HepG2 (cell line): ENCODE results near the gene CEP120. TPM values are rescaled to one million over a fixed set of nuclear protein-coding genes. Genes with fewer than 3 reads are reported as not detected.

ENCODE experiments used
- ATAC-seq: fragments of 200-7000 bp; cut with Tn5 transposase; 3 replicates; pipeline ENCODE4 v1.9.1; 2020; ENCODE audit warnings: mild to moderate bottlenecking, moderate library complexity
- BruUV-seq: library from RNA; stranded (reverse); fragments of 400-500 nt; replicated peaks from 2 replicates; lab custom pipeline; 2021; lab: Mats Ljungman, UMichigan
- CTCF ChIA-PET: fragments of 300-600 bp; formaldehyde crosslinking; extraction: SDS; loops from one replicate; lab custom pipeline; 2021; ENCODE audit warnings: low total read pairs, inconsistent platforms, low intra/inter-chr PET ratio; lab: Yijun Ruan, JAX
- POLR2A ChIA-PET: fragments of 350-600 bp; sonication (Branson Sonifier 250); formaldehyde crosslinking; loops from one replicate; lab custom pipeline; 2020; ENCODE audit warnings: antibody characterized with exemption, inconsistent platforms; lab: Yijun Ruan, JAX
- DNase-seq: peaks from one replicate; pipeline ENCODE4 v3.0.0-alpha.2; 2015; ENCODE audit warnings: low spot score
- FAIRE-seq: peaks from 3 replicates; lab custom pipeline; 2011; peaks lifted over from hg19 to GRCh38; lab: Jason Lieb, UNC
- H2AFZ ChIP-seq: one replicate; pipeline ENCODE4 v1.6.1; 2011; ENCODE audit warnings: low read length, inconsistent platforms
- H3K27ac ChIP-seq: fragments of 300-600 bp; 3 replicates; pipeline ENCODE4 v1.8.0; 2011; ENCODE audit warnings: mixed run types, mild to moderate bottlenecking, mixed read lengths, low read length, inconsistent platforms; ENCODE audit not compliant: insufficient read depth; ENCODE audit errors: extremely low read length
- H3K27me3 ChIP-seq, 2 experiments: fragments of 200-600 bp in 1 of 2; 2 replicates in 1 of 2; 3 replicates in 1 of 2; pipeline versions ENCODE4 v1.6.0 to v1.8.0; 2011; ENCODE audit warnings: low read length in 2 of 2, mild to moderate bottlenecking in 2 of 2, moderate library complexity in 2 of 2, inconsistent platforms in 1 of 2; ENCODE audit not compliant: insufficient read depth in 2 of 2, control insufficient read depth in 1 of 2
- H3K36me3 ChIP-seq, 2 experiments: fragments of 200-600 bp in 1 of 2; replicated peaks in 1 of 2; 2 replicates in 1 of 2; 3 replicates in 1 of 2; pipeline versions ENCODE4 v1.5.1 to v1.8.0; 2011; ENCODE audit warnings: low read length in 2 of 2, inconsistent platforms in 1 of 2; ENCODE audit not compliant: insufficient read depth in 2 of 2, control insufficient read depth in 1 of 2
- H3K4me1 ChIP-seq: 2 replicates; pipeline ENCODE4 v1.5.1; 2012; ENCODE audit warnings: low read length, inconsistent platforms; ENCODE audit not compliant: insufficient read depth
- H3K4me2 ChIP-seq: 2 replicates; pipeline ENCODE4 v1.6.0; 2011; ENCODE audit warnings: low read depth, low read length, inconsistent platforms
- H3K4me3 ChIP-seq, 3 experiments: fragments of 200-600 bp in 1 of 3; sonication (generic), shearing (Covaris generic) in 1 of 3; replicated peaks in 1 of 3; 2 replicates each; pipeline ENCODE4 v1.5.1; 2011 to 2016; ENCODE audit warnings: low read length in 3 of 3, inconsistent platforms in 2 of 3, low read depth in 2 of 3, mild to moderate bottlenecking in 2 of 3, control low read depth in 1 of 3, mixed read lengths in 1 of 3; ENCODE audit not compliant: insufficient read depth in 1 of 3
- H3K79me2 ChIP-seq: one replicate; pipeline ENCODE4 v1.6.1; 2011; ENCODE audit warnings: low read length, inconsistent platforms; ENCODE audit not compliant: insufficient read depth
- H3K9ac ChIP-seq: 2 replicates; pipeline ENCODE4 v1.6.0; 2011; ENCODE audit warnings: mild to moderate bottlenecking, low read depth, low read length, inconsistent platforms; ENCODE audit not compliant: insufficient read depth
- H3K9me3 ChIP-seq: 2 replicates; pipeline ENCODE4 v1.5.1; 2012; ENCODE audit warnings: mild to moderate bottlenecking, low read length
- H4K20me1 ChIP-seq: 2 replicates; pipeline ENCODE4 v1.6.0; 2011; ENCODE audit warnings: inconsistent platforms, mild to moderate bottlenecking, low read length, moderate library complexity; ENCODE audit not compliant: insufficient read depth
- BORCS8-MEF2B ChIP-seq: sonication (generic); formaldehyde crosslinking; IDR thresholded peaks from 2 replicates; pipeline ENCODE4 v1.8.0; 2022; ENCODE audit warnings: mild to moderate bottlenecking, missing genetic modification reagents
- CBFB ChIP-seq: sonication (generic); formaldehyde crosslinking; IDR thresholded peaks from 2 replicates; pipeline ENCODE4 v1.4.0; 2020; ENCODE audit warnings: missing genetic modification reagents
- HIC2 ChIP-seq: sonication (generic); formaldehyde crosslinking; IDR thresholded peaks from 2 replicates; pipeline ENCODE4 v1.9.0; 2022; ENCODE audit warnings: low read depth, missing genetic modification reagents
- MED1 ChIP-seq: sonication (generic); formaldehyde crosslinking; IDR thresholded peaks from 2 replicates; pipeline ENCODE4 v1.4.0; 2020; ENCODE audit warnings: missing genetic modification reagents
- MIER3 ChIP-seq: IDR thresholded peaks from 2 replicates; pipeline ENCODE4 v1.6.1; 2016; ENCODE audit warnings: missing compliant biosample characterization, borderline replicate concordance
- NBN ChIP-seq: fragments of 450-650 bp; conservative IDR thresholded peaks from 2 replicates; pipeline ENCODE4 v1.6.1; 2017
- SMARCC2 ChIP-seq: fragments of 450-650 bp; IDR thresholded peaks from 2 replicates; pipeline ENCODE4 v1.6.1; 2017; ENCODE audit warnings: antibody characterized with exemption, mild to moderate bottlenecking
- TRAFD1 ChIP-seq: sonication (generic); formaldehyde crosslinking; IDR thresholded peaks from 2 replicates; pipeline ENCODE4 v1.5.1; 2020; ENCODE audit warnings: missing genetic modification reagents, mild to moderate bottlenecking, borderline replicate concordance
- ZNF142 ChIP-seq: sonication (generic); formaldehyde crosslinking; IDR thresholded peaks from 2 replicates; pipeline ENCODE4 v1.4.0; 2020; ENCODE audit warnings: missing genetic modification reagents
- ZNF33A ChIP-seq: sonication (generic); formaldehyde crosslinking; IDR thresholded peaks from 2 replicates; pipeline ENCODE4 v1.5.1; 2020; ENCODE audit warnings: missing genetic modification reagents, mild to moderate bottlenecking, moderate library complexity, borderline replicate concordance
- ZNF605 ChIP-seq: sonication (generic); formaldehyde crosslinking; IDR thresholded peaks from 2 replicates; pipeline ENCODE4 v1.8.0; 2022; ENCODE audit warnings: mild to moderate bottlenecking, missing genetic modification reagents
- ZNF772 ChIP-seq: sonication (generic); formaldehyde crosslinking; IDR thresholded peaks from 2 replicates; pipeline ENCODE4 v1.5.0; 2020; ENCODE audit warnings: mild to moderate bottlenecking, missing genetic modification reagents
- ZSCAN12 ChIP-seq: sonication (generic); formaldehyde crosslinking; IDR thresholded peaks from 2 replicates; pipeline ENCODE4 v1.9.0; 2021; ENCODE audit warnings: mild to moderate bottlenecking, missing genetic modification reagents
- WGBS: methylation state at CpG from one replicate; pipeline ENCODE4 v1.1.6; 2017; ENCODE audit warnings: low lambda C conversion rate; 5-methylcytosine and 5-hydroxymethylcytosine counted together
- in situ Hi-C: cut with HindIII; loops from 2 replicates; pipeline ENCODE4 v1.10.0; 2017; ENCODE audit warnings: low pct_unique_long_range_greater_than_20kb; ENCODE audit not compliant: extremely low pct_ligation_motif_present
- intact Hi-C: fragments of 100-400 bp; cut with micrococcal nuclease; formaldehyde crosslinking; loops from one replicate; pipeline ENCODE4 v1.10.0; 2022; ENCODE audit not compliant: unreplicated experiment
- polyA plus RNA-seq, 8 experiments: library from polyadenylated mRNA; depleted of rRNA in 3 of 8; stranded (reverse) in 7 of 8; unstranded in 1 of 8; fragments of >200 nt; fragmentation: Illumina TruSeq in 4 of 8; extraction: Trizol in 4 of 8; gene quantifications; 2 replicates each; pipeline versions ENCODE4 v1.2.1 to v1.2.3, GENCODE V29; 2011 to 2016; ENCODE audit warnings: low read depth in 4 of 8, missing spikeins in 1 of 8, mixed read lengths in 1 of 8; ENCODE audit not compliant: insufficient read depth in 1 of 8
- total RNA-seq, 5 experiments: library from RNA; depleted of rRNA; stranded (reverse); fragments of >200 nt; fragmentation: Illumina TruSeq; extraction: Trizol; gene quantifications; 2 replicates each; pipeline ENCODE4 v1.2.3, GENCODE V29; 2016; ENCODE audit warnings: low read depth in 1 of 5

The CEP120 gene
- total and polyA plus RNA-seq, 2 of the 13 experiments (the other 11 are each of a cell fraction or from before 2014, with no cell fraction given): 8.0 to 14.7 TPM

- no peak for TF ChIP-seq HIC2
- TF ChIP-seq MIER3: no peak
- TF ChIP-seq ZNF772: no peak
- TF ChIP-seq ZNF605 (CRISPR knock-in tag): no peak
- TF ChIP-seq, all 625 proteins: peak for 0
These were observed 119.4 kb downstream of the CEP120 start (continued) for GRCh38 chr5:123303802-123304201.

- ChIA-PET POLR2A (no interaction called here), CTCF (no interaction called here)
- H3K4me2 ChIP-seq: no peak overlapping the region
- ATAC-seq: no peak
- BruUV-seq: no TSS peak
- no peaks in the 10 kb centered on the region for H3K79me2 ChIP-seq
- H3K9ac ChIP-seq: no peak overlapping the region
- no peak overlapping the region for H3K4me3 ChIP-seq
- no peak for FAIRE-seq
- no peaks in the 10 kb centered on the region for H3K36me3 ChIP-seq
- in situ Hi-C loops (no loop called here), intact Hi-C loops (no loop called here)
- H4K20me1 ChIP-seq: no peaks in the 10 kb centered on the region
- H3K9me3 ChIP-seq: no peaks in the 10 kb centered on the region
- H3K27me3 ChIP-seq: no peaks in the 10 kb centered on the region
- WGBS: 2% methylated on average over 4 of the region's 4 CpGs
- no peak overlapping the region for H2AFZ ChIP-seq
- H3K27ac ChIP-seq: no peak overlapping the region
- no peaks in the 10 kb centered on the region for H3K4me1 ChIP-seq
- DNase-seq: no peak
- TF ChIP-seq ZNF142 (no peak), ZSCAN12 (no peak), CBFB (CRISPR knock-in tag) (no peak), ZNF33A (CRISPR knock-in tag) (no peak), BORCS8-MEF2B (CRISPR knock-in tag) (no peak), NBN (no peak), TRAFD1 (CRISPR knock-in tag) (no peak), MED1 (CRISPR knock-in tag) (no peak), SMARCC2 (no peak)
These were observed 122.9 kb downstream of the CEP120 start for GRCh38 chr5:123300266-123300665.
